NCI-H146 treated with DMSO at 0.1 percent for 48 hours (cell line): ENCODE data around the gene PPP3CA.

Source experiments
- DNase-seq: peaks from one replicate; lab custom pipeline; 2025; ENCODE audit not compliant: unreplicated experiment; lab: John Stamatoyannopoulos, UW

The PPP3CA gene

DNA sequence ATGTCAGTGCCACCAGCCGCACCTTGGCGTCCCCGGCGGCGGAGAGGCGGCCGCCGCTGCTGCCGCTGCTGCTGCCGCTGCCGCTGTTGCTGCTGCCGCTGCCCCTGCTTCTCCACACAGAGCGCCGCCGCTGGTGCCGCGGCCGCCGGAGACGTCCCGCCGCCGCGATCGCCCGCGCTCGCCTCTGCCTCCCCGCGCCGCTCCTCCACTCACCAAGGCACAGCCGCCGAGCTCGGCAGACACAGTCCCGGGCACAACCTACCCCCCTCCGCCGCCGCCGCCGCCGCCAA, at the start of gene PPP3CA:
Gene PPP3CA (minus strand): TSS at position 260 of the 290 bp plus-strand sequence.
- no peak for DNase-seq

GRCh38 chr4:101393256-101393655, 45.9 kb upstream of the PPP3CA start:
- no peak for DNase-seq

- DNase-seq: no peak
These were observed 23.4 kb upstream of the PPP3CA start for GRCh38 chr4:101370663-101371210.

GRCh38 chr4:101367201-101367600, 19.9 kb upstream of the PPP3CA start:
- no peak for DNase-seq

GRCh38 chr4:101366331-101366730, 19.0 kb upstream of the PPP3CA start:
- DNase-seq: no peak

DNA sequence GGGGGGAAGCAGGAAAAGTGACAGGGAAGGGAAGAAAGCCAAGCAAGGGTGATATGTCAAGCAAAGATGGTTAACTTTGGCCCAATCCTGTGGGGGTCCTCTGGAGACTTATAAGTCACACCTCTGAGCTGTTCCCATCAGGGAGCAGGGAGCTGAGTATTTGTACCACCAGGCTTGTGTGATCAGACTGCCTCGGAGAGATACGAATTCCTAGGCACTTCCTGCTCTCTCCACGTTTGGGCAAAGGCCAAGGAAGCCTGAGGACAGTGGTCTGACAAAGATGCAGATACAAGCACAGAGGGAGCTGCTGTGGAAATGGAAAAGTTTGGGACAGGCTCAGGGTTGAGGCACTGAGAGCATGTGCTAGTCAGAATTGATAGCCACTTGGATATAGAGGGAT, 10.4 kb upstream of the PPP3CA start:
- DNase-seq: no peak

- DNase-seq: no peak
These were observed 9.6 kb upstream of the PPP3CA start for GRCh38 chr4:101356928-101357327.

GRCh38 chr4:101355767-101356702, 8.7 kb upstream of the PPP3CA start:
- no peak for DNase-seq

- DNase-seq: no peak
These were observed 7.9 kb upstream of the PPP3CA start for GRCh38 chr4:101355246-101355645.

DNA sequence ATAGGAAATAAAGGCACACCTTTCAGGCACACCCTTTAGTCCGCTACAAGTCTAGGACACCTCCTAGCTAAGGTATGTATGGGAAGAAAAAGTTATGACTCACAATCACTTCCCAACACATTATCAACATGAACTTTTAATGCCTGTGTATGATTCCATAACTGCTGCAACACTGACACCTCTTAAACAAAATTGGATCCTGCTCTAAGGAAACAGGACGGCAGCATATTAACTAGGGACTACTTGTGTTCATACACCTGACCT, 2.4 kb upstream of the PPP3CA start:
- DNase-seq: no peak

DNA sequence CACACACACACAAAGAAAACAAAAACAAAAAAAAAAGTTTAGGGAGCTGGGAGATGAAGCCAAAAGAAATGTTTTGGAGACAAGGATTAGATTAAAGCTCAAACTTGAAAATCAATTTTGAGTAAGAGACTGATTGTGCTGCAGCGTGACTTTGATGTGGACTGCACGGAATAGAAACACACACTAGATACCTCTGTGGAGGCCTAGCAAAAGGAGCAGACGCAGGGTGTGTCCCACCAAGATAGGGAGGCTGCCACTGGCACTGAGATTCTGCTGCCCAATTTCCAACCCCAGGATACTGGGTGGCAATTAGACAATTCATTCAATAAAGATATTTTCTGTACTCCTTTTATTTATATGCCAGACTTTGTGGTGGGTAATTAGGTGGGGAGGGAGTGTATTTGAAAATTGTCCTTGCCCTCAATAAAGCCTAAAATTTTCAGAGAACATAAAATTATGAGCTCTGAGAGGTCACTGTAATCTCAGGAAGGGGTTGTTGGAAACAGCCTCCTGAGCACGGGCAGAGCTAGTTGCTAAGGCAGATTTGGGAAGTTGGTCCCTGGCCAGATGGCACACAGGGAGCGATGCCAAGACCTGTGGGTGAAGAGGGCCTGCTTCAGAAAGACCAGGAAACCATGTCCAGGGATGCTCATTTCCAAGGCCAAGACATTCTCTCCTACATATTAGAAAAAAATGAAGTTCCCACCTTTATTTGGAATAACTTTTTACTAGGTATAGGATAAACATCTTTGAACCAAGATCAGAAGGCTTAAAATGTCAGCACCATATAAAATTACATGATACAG, 1.9 kb upstream of the PPP3CA start:
- no peak for DNase-seq

GRCh38 chr4:101348367-101348827, 1.1 kb upstream of the PPP3CA start:
- no peak for DNase-seq

DNA sequence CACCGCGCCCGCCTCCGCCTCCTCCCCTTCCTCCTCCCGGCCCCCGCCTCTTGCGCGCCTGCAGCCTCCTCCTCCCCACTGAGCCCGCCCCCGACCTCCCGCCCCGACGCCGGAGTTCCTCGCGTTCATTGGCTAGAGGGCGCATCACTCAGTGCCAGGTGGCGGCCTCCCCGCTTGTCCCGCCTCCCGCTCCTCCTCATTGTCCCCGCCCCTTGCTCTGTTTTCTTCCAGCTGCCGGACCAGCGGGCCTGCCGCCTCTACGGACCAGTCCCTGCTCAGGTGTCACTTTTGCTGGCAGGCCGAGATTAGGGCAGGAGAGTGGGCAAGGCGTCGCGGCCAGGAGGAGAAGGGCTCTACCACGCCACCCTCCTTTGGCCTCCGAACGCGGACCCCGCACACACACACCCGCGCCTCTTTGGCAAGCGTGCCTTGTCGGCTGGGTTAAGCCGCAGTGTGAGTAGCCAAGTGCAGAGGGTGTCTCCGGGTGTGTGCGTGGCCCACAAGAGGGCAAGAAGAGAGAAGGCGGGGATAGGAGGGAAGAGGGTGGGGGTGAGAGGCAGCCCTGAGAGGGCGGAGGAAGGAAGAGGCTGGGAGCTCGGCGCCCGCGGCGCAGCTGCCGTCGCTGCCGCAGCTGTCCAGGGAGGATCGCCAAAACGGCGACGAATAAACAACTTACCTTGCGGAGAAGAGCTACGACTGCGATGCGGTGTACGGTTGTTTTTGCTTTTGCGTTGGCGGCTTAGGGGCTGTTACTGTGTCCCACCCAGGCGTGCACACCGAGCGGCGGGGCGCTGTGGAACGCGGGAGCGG, 436 bp upstream of the PPP3CA start:
- DNase-seq: peak; percentile 52

DNA sequence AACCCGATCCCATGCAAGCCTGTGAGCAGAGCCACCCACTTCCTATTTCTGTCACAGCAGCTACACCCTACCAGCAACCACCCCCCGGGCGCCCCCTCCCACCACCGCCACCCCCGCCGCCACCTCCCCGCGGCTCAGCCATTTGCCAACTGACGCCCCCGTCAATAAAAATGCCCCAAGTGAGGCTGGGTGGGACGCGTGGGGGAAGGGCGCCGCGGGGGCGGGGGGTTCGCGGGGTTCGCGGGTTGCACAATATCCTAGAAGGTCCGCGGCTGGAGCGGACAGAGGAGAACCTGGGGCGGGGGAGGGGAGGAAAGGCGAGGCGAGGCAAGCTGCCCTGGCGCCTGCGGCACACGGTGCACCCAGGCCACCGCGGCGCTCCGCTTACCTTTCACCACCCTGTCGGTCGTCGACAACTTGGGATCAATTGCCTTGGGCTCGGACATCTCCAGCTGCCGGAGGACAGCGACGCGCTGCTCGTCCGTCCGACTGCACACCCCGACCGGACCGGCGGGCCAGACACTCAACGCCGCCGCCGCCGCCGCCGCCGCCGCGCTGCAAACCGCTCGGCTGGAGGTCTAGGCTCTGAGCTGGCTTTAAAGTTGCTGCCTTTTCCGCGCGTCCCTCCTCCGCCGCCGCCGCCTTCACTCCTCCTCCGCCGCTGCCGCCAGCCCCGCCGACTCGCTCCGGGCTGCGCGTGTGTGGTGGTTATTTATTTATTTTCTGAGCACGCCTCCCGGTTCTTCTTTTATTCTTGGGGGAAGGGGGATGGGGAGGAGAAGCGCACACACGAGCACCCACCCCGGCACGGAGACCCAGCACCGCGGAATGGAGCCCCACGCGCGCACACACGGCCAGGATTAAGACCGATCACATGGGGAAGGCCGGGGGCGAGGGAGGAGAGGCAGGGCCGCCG, 717 bp downstream of the PPP3CA start:
- DNase-seq: peak; percentile 35

GRCh38 chr4:101345596-101346350, 1.6 kb downstream of the PPP3CA start:
- peak; percentile 16 for DNase-seq

DNA sequence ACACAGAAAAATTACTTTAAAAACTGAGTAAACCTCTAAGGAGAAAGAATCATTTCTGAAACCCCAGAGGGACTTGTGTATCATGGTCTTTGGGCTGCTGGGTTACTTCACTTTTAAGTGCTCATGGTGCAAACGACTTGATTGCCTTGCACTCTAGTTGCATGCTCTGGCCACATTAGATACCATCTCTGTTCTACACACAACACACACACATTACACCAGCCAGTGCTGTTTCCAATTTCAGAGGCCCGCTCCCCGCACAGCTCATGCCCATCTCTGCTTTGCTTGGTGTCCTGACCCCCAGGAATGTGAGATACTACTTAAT, 2.1 kb downstream of the PPP3CA start:
- DNase-seq: no peak

DNA sequence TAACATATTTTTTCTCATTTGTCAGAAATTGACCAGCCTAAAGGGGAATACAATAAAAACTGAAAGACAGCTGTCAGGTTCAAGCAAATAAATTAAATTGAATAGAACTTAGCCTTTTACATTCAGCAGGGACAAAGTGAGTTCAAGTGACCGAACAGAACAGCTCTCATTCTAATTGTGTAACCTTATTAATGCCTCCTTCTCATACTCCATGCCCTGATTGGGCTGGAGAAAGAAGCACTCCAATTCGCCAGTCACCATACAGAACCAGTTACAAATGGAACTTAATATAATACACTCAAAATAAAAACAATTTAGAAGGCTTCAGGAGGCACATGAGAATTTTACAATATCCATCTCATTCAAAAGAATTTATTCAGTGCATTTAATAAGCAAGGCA, 8.0 kb downstream of the PPP3CA start:
- no peak for DNase-seq

DNA sequence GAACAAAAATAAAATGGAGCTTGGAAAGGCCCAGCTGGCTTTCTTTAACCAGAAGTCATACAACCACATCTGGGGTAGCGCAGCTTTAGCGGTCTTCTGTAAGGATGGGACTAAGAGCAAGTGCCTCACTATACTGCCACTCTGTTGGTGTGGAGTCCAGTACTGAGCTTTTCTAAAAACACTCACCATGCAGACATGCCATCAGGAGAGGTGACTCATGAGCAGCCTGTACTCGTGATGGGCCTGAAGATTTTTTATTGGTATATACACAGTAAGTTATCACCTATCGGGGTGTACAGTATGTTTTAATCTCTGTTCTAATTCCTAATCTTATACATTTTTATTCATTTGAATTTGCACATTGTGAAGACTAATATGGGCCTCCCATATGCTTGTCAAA, 9.6 kb downstream of the PPP3CA start:
- no peak for DNase-seq

DNA sequence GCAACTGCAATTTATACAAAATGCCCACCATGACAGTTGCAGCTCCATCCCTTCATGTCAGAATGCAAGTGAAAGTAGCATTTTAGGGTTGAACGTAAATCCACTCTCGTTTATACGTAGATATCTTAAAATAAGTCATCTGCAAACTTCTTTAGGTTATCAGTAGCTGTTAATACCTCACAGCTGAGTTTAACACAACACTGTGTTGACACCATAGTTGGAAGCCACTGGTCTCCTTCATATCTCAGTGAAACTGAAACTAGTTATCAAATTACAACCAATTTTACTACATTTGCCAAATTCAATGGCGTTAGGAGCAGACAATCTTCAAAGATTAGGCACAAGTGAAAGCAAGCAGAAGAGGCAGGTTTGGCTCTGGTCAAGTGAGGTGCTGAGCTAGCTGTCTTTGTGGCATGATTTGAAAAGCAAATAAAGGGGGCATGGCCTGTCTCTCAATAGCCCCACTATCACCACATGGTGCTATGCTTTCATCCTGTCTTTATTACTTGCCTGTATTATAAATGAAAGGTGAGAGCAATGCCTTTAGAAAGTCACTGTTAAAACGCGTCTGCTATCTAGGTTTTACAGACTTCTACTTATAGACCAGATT, 12.3 kb downstream of the PPP3CA start:
- DNase-seq: peak; percentile 20
